Measurements from ENCODE around the gene RPL9. TPM values are rescaled to one million over a fixed set of nuclear protein-coding genes. Genes with fewer than 3 reads are reported as not detected.
"Not testable (repeated sequence)": the region's sequence is repeated elsewhere in the genome, so short reads cannot be mapped to it uniquely, and the experiment has no call there.

Gene RPL9
- 1,000 to 10,000 TPM; 1,178 to 4,608 (median 3,940) TPM for total RNA-seq

DNA sequence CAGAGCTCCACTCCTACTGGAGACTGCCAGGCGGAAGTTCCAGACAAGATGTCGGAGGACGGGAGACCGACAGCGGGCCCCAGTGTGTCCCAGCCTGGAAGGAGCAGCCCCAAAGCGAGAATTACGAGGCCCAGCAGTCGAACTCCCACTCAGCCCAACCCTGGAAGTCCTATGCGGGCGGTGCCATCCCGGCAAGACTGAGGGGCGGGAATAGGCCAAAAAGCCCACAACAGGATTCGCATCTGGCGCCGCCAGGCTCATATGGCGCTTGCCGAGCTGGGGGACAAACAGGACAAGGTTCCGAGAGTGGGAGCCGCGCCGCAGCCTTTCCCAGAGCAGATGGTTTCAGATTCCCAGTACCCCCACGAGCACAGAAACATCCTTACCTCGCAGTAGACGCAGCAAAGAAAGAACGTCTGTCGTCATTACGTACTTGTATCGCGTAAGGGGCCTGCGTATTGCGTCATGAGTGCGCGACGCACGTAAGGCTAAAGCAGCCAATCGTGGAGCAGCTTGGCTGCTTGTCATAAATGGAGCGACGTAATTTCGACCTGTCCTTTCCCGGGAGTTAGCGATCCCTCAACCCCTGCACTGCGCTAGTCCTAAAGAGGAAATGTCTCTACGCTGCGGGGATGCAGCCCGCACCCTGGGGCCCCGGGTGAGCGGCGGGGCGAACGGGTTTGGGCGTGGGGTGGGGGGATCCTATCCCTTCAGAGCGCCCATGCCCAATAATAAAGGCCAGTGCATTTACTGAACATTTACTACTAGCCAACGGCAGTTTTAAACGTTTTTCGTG lies at the start of gene RPL9, which contains the start of gene LIAS:
Gene RPL9 (minus strand): TSS at position 418 of the 796 bp plus-strand sequence. CDS start 483 bp downstream, outside the sequence.
Gene LIAS (plus strand): TSS at position 552 of the 796 bp plus-strand sequence. CDS start 62 bp downstream, at position 614.
- peaks cover 11 to 23% of the 10 kb centered on the region in 2 donors for H3K4me1 ChIP-seq
- DNase-seq = peak; percentile 95
- TF ChIP-seq POLR2A (IDR thresholded peaks at IDR 0.05) = peak; percentile 70 to 95
- TF ChIP-seq, protein P1, sequence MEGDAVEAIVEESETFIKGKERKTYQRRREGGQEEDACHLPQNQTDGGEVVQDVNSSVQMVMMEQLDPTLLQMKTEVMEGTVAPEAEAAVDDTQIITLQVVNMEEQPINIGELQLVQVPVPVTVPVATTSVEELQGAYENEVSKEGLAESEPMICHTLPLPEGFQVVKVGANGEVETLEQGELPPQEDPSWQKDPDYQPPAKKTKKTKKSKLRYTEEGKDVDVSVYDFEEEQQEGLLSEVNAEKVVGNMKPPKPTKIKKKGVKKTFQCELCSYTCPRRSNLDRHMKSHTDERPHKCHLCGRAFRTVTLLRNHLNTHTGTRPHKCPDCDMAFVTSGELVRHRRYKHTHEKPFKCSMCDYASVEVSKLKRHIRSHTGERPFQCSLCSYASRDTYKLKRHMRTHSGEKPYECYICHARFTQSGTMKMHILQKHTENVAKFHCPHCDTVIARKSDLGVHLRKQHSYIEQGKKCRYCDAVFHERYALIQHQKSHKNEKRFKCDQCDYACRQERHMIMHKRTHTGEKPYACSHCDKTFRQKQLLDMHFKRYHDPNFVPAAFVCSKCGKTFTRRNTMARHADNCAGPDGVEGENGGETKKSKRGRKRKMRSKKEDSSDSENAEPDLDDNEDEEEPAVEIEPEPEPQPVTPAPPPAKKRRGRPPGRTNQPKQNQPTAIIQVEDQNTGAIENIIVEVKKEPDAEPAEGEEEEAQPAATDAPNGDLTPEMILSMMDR (IDR thresholded peaks at IDR 0.05) = peak in 1 of 6 experiments; percentile 19
- H3K36me3 ChIP-seq = peaks cover 34 to 42% of the 10 kb centered on the region in 2 donors
- 0 to 1% methylated on average over 27 to 38 of the region's 55 CpGs for WGBS, 2 donors
- no peaks in the 10 kb centered on the region for H3K9me3 ChIP-seq
- peak within 1 kb of the TSS; percentile 75 to 98 (median 82) for H3K4me3 ChIP-seq (replicated peaks in 1 of 3)
- no peaks in the 10 kb centered on the region for H3K27me3 ChIP-seq
- peak within 1 kb of the TSS; percentile 87 to 98 (median 94) for H3K27ac ChIP-seq
- intact Hi-C loops (cut with DNase I) = no loop called here

DNA sequence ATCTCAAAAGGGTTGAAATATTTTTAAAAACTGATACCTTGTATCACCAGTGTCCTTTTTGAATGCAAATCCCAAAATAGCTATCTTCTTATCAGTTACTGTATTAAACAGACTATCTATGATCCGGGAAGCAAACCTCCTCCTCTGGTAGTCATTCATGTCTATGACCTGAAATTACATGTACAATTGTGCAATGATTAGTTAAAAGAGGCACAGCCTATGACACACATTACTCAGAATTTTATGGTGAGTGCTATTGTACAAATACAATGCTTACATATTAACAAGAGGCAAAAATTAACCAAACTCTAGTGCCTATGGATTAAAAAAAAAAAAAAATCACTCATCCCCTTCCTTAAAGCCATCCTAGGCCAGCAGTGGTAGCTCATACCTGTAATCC lies 46.9 kb upstream of the RPL9 start:
- intact Hi-C loops (cut with DNase I) = no loop called here
- no peak overlapping the region for H3K27ac ChIP-seq

DNA sequence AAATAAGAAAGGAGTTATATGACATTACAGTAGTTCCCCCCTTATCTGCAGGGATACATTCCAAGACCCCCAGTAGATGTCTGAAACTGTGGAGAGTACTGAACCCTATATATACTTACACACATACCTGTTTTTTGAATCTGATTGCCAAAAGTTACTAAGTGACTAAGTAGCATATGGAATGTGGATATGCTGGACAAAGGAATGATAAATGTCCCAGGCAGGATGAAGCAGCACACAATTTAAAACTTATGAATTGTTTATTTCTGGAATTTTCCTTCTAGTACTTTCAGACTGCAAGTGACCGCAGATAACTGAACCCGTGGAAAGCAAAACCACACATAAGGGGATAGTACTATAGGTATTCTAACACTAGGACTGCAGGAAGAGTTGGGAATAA lies 45.8 kb upstream of the RPL9 start:
- Histone ChIP-seq H3K4me3 (replicated peaks in 1 of 3) (no peak overlapping the region), H3K36me3 (peaks cover 64% of the 10 kb centered on the region in 2 donors), H3K27me3 (no peaks in the 10 kb centered on the region), H3K9me3 (no peaks in the 10 kb centered on the region), H3K27ac (no peak overlapping the region), H3K4me1 (no peaks in the 10 kb centered on the region)
- TF ChIP-seq, protein P1 (IDR thresholded peaks at IDR 0.05) = no peak
- TF ChIP-seq POLR2A (IDR thresholded peaks at IDR 0.05) = no peak
- intact Hi-C loops (cut with DNase I) = no loop called here
- no peak for DNase-seq
- WGBS, 2 donors = 98 to 100% methylated on average over 2 of the region's 2 CpGs

More for the DNA sequence above, 46.9 kb upstream of the RPL9 start:
- Histone ChIP-seq H3K9me3 (no peaks in the 10 kb centered on the region), H3K4me3 (replicated peaks in 1 of 3) (no peak overlapping the region), H3K36me3 (peaks cover 72 to 73% of the 10 kb centered on the region in 2 donors), H3K27me3 (no peaks in the 10 kb centered on the region), H3K4me1 (no peaks in the 10 kb centered on the region)
- no peak for TF ChIP-seq POLR2A (IDR thresholded peaks at IDR 0.05)
- TF ChIP-seq, protein P1 (IDR thresholded peaks at IDR 0.05) = no peak
- no peak for DNase-seq
- WGBS, 2 donors = 89 to 97% methylated on average over 1 of the region's 1 CpG

DNA sequence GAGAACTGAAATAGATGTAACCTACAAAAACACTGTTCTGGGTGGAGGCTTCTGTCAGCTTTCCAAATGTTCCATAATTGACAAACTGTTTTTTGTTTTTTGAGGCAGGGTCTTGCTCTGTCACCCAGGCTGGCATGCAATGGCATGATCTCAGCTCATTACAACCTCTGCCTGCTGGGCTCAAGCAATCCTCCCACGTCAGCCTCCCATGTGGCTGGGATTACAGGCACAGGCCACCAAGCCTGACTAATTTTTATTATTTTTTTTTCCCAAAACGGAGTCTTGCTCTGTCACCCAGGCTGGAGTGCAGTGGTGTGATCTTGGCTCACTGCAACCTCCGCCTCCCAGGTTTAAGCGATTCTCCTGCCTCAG lies 43.9 kb upstream of the RPL9 start:
- H3K9me3 ChIP-seq; H3K4me1 ChIP-seq; DNase-seq; H3K4me3 ChIP-seq (replicated peaks in 1 of 3); intact Hi-C loops (cut with DNase I); H3K27me3 ChIP-seq: not testable (repeated sequence)
- WGBS, 2 donors = 79 to 94% methylated on average over 4 of the region's 4 CpGs
- Histone ChIP-seq H3K27ac (peak overlapping the region in 2 of 3 donors; percentile 11), H3K36me3 (peaks cover 54 to 57% of the 10 kb centered on the region in 2 donors)

DNA sequence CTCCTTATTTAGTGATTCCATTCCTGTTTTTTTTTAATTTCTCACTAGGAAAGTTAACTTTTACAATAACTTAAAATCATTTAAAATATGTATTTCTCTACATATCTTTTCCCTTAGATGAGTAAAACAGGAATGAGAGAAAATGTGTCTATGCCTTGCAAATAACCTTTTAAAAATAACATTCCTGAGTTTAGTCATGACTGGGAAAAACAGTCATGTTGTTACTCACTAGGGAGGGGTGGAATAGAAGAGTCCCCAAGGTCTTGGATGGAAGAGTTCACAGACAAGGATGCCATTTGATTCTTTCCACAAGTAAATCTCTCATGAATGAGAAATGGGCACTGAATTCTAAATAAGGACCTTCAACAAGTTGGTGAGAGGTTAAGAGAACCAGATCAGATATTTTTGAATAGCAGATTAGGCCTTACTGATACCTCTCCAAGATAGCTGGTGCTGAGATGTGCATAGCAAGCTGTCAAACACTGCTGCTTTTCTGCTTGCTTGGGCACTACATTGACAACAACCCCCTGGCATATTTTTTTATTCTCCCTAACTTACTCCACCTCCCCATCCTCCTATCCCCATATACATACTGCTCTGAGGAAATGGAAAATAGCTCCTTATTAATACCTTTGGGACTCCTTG lies 43.4 kb upstream of the RPL9 start:
- DNase-seq = no peak
- Histone ChIP-seq H3K27me3 (no peaks in the 10 kb centered on the region), H3K9me3 (no peaks in the 10 kb centered on the region), H3K4me3 (replicated peaks in 1 of 3) (no peak overlapping the region), H3K4me1 (no peaks in the 10 kb centered on the region), H3K36me3 (peaks cover 49 to 52% of the 10 kb centered on the region in 2 donors), H3K27ac (peak overlapping the region in 2 of 3 donors; percentile 11)
- no peak for TF ChIP-seq POLR2A (IDR thresholded peaks at IDR 0.05)
- TF ChIP-seq, protein P1 (IDR thresholded peaks at IDR 0.05) = no peak
- intact Hi-C loops (cut with DNase I) = no loop called here
